ENCODE results near the gene ZNF470. TPM values are rescaled to one million over a fixed set of nuclear protein-coding genes. Genes with fewer than 3 reads are reported as not detected.

The ZNF470 gene
- total and polyA plus RNA-seq, 2 of the 13 experiments (the other 11 are each of a cell fraction or from before 2014, with no cell fraction given) = not detected

DNA sequence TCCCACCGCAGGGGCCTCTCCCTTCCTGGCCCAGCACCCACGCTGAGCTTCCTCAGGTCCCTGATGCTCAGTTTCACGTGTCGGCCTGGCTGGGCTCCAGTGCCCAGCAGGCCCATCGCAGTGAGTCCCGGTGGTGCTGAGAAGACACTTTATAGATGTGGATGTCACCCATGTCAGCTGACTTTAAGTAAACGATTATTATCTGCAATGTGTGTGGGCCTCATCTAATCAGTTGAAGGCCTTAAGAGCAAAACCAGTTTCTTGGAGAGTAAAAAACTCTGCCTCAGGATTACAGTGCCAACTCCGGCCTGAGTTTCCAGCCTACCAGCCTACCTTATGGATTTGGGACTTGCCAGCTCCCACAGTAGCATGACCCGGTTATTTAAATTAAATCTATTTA, 58.4 kb downstream of the ZNF470 start:
- no TSS peak for BruUV-seq (replicated peaks)
- in situ Hi-C loops (cut with HindIII; ENCODE audit: extremely low pct_ligation_motif_present, low pct_unique_long_range_greater_than_20kb) = no loop called here
- no peak for ATAC-seq

DNA sequence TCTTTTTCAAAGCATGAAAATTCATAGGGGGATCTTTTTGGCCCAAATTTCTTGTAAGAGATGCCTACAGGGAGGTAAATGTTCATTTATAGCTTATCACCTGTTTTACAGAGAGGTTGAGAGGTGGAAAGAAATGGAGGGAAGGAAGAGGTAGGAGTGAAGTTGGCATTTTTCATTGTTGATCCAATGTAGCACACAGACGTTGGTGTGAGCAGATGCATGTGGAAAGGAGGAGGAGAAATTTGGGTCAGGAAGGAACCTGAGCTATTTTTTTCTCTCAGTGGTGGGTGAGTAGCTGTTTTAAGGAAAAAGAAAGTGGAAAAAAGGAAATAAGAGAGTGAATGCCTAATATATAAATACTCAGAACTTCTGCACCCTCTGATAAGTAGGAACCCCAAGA, 65.8 kb downstream of the ZNF470 start:
- 5% methylated on average over 1 of the region's 1 CpG for WGBS (ENCODE audit: low lambda C conversion rate)
- ATAC-seq = no peak
- TF ChIP-seq JUN (CRISPR knock-in tag; IDR thresholded peaks at IDR 0.05) (no peak), ZFX (CRISPR knock-in tag; IDR thresholded peaks at IDR 0.05; ENCODE audit: low read depth) (no peak), RBM22 (optimal IDR thresholded peaks at IDR 0.05; ENCODE audit: low read length) (no peak), MTF1 (CRISPR knock-in tag; IDR thresholded peaks at IDR 0.05) (no peak)
- TF ChIP-seq, protein P1, sequence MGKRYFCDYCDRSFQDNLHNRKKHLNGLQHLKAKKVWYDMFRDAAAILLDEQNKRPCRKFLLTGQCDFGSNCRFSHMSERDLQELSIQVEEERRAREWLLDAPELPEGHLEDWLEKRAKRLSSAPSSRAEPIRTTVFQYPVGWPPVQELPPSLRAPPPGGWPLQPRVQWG (CRISPR knock-in tag; IDR thresholded peaks at IDR 0.05; ENCODE audit: borderline replicate concordance, low read depth) = no peak
- TF ChIP-seq, protein P2, sequence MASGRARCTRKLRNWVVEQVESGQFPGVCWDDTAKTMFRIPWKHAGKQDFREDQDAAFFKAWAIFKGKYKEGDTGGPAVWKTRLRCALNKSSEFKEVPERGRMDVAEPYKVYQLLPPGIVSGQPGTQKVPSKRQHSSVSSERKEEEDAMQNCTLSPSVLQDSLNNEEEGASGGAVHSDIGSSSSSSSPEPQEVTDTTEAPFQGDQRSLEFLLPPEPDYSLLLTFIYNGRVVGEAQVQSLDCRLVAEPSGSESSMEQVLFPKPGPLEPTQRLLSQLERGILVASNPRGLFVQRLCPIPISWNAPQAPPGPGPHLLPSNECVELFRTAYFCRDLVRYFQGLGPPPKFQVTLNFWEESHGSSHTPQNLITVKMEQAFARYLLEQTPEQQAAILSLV (CRISPR knock-in tag; IDR thresholded peaks at IDR 0.05; ENCODE audit: borderline replicate concordance) = no peak
- TF ChIP-seq, protein P3, sequence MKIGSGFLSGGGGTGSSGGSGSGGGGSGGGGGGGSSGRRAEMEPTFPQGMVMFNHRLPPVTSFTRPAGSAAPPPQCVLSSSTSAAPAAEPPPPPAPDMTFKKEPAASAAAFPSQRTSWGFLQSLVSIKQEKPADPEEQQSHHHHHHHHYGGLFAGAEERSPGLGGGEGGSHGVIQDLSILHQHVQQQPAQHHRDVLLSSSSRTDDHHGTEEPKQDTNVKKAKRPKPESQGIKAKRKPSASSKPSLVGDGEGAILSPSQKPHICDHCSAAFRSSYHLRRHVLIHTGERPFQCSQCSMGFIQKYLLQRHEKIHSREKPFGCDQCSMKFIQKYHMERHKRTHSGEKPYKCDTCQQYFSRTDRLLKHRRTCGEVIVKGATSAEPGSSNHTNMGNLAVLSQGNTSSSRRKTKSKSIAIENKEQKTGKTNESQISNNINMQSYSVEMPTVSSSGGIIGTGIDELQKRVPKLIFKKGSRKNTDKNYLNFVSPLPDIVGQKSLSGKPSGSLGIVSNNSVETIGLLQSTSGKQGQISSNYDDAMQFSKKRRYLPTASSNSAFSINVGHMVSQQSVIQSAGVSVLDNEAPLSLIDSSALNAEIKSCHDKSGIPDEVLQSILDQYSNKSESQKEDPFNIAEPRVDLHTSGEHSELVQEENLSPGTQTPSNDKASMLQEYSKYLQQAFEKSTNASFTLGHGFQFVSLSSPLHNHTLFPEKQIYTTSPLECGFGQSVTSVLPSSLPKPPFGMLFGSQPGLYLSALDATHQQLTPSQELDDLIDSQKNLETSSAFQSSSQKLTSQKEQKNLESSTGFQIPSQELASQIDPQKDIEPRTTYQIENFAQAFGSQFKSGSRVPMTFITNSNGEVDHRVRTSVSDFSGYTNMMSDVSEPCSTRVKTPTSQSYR (CRISPR knock-in tag; IDR thresholded peaks at IDR 0.05; ENCODE audit: borderline replicate concordance) = no peak

More for the DNA sequence above, 58.4 kb downstream of the ZNF470 start:
- Histone ChIP-seq H3K4me1 (ENCODE audit: insufficient read depth, low read length) (no peaks in the 10 kb centered on the region), H3K79me2 (ENCODE audit: insufficient read depth, low read length) (no peaks in the 10 kb centered on the region), H3K4me3 (replicated peaks in 1 of 3; ENCODE audit: insufficient read depth in 1 of 3, low read depth in 2 of 3, low read length in 3 of 3) (no peak overlapping the region), H2AFZ (ENCODE audit: low read length) (no peak overlapping the region), H3K9me3 (ENCODE audit: low read length) (peaks cover 48% of the 10 kb centered on the region), H3K27ac (ENCODE audit: extremely low read length, insufficient read depth, low read length) (no peak overlapping the region), H3K9ac (ENCODE audit: insufficient read depth, low read depth, low read length) (no peak overlapping the region), H4K20me1 (ENCODE audit: insufficient read depth, low read length) (no peaks in the 10 kb centered on the region), H3K36me3 (replicated peaks in 1 of 2; ENCODE audit: control insufficient read depth in 1 of 2, insufficient read depth in 2 of 2, low read length in 2 of 2) (peaks cover 5 to 8% of the 10 kb centered on the region in 2 experiments; a peak in 2 of 5 replicates), H3K4me2 (ENCODE audit: low read depth, low read length) (no peak overlapping the region), H3K27me3 (ENCODE audit: control insufficient read depth in 1 of 2, insufficient read depth in 2 of 2, low read length in 2 of 2) (no peaks in the 10 kb centered on the region)
- POLR2A ChIA-PET = no interaction called here
- intact Hi-C loops (cut with micrococcal nuclease; ENCODE audit: unreplicated experiment) = no loop called here
- CTCF ChIA-PET (ENCODE audit: low intra/inter-chr PET ratio, low total read pairs) = no interaction called here
- no peak for TF ChIP-seq FOXC1 (CRISPR knock-in tag; IDR thresholded peaks at IDR 0.05; ENCODE audit: borderline replicate concordance)
- TF ChIP-seq, protein P4, sequence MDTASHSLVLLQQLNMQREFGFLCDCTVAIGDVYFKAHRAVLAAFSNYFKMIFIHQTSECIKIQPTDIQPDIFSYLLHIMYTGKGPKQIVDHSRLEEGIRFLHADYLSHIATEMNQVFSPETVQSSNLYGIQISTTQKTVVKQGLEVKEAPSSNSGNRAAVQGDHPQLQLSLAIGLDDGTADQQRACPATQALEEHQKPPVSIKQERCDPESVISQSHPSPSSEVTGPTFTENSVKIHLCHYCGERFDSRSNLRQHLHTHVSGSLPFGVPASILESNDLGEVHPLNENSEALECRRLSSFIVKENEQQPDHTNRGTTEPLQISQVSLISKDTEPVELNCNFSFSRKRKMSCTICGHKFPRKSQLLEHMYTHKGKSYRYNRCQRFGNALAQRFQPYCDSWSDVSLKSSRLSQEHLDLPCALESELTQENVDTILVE (CRISPR knock-in tag; IDR thresholded peaks at IDR 0.05) = no peak
- TF ChIP-seq ZNF776 (CRISPR knock-in tag; IDR thresholded peaks at IDR 0.05) = no peak
- TF ChIP-seq, protein P5, sequence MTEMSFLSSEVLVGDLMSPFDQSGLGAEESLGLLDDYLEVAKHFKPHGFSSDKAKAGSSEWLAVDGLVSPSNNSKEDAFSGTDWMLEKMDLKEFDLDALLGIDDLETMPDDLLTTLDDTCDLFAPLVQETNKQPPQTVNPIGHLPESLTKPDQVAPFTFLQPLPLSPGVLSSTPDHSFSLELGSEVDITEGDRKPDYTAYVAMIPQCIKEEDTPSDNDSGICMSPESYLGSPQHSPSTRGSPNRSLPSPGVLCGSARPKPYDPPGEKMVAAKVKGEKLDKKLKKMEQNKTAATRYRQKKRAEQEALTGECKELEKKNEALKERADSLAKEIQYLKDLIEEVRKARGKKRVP (CRISPR knock-in tag; IDR thresholded peaks at IDR 0.05) = no peak
- no peak for TF ChIP-seq SP140L (CRISPR knock-in tag; IDR thresholded peaks at IDR 0.05; ENCODE audit: borderline replicate concordance)
- no peak for TF ChIP-seq KAT2B (IDR thresholded peaks at IDR 0.05; ENCODE audit: borderline replicate concordance, low read depth, low read length)
- TF ChIP-seq ZNF614 (CRISPR knock-in tag; IDR thresholded peaks at IDR 0.05; ENCODE audit: borderline replicate concordance) = no peak
- TF ChIP-seq PRMT3 (CRISPR knock-in tag; IDR thresholded peaks at IDR 0.05; ENCODE audit: borderline replicate concordance, low read depth) = no peak
- DNase-seq (ENCODE audit: low spot score) (no peak), FAIRE-seq (no peak)
- WGBS (ENCODE audit: low lambda C conversion rate) = 92% methylated on average over 9 of the region's 9 CpGs

More for the DNA sequence above, 65.8 kb downstream of the ZNF470 start:
- no peak for FAIRE-seq
- no peak for DNase-seq (ENCODE audit: low spot score)
- Histone ChIP-seq H3K4me2 (ENCODE audit: low read depth, low read length) (no peak overlapping the region), H3K79me2 (ENCODE audit: insufficient read depth, low read length) (no peaks in the 10 kb centered on the region), H2AFZ (ENCODE audit: low read length) (no peak overlapping the region), H3K27me3 (ENCODE audit: control insufficient read depth in 1 of 2, insufficient read depth in 2 of 2, low read length in 2 of 2) (no peaks in the 10 kb centered on the region), H3K9me3 (ENCODE audit: low read length) (peaks cover 86% of the 10 kb centered on the region), H3K27ac (ENCODE audit: extremely low read length, insufficient read depth, low read length) (no peak overlapping the region), H4K20me1 (ENCODE audit: insufficient read depth, low read length) (no peaks in the 10 kb centered on the region), H3K4me1 (ENCODE audit: insufficient read depth, low read length) (no peaks in the 10 kb centered on the region), H3K4me3 (replicated peaks in 1 of 3; ENCODE audit: insufficient read depth in 1 of 3, low read depth in 2 of 3, low read length in 3 of 3) (no peak overlapping the region), H3K9ac (ENCODE audit: insufficient read depth, low read depth, low read length) (no peak overlapping the region), H3K36me3 (replicated peaks in 1 of 2; ENCODE audit: control insufficient read depth in 1 of 2, insufficient read depth in 2 of 2, low read length in 2 of 2) (no peaks in the 10 kb centered on the region)
- intact Hi-C loops (cut with micrococcal nuclease; ENCODE audit: unreplicated experiment) = no loop called here
- CTCF ChIA-PET (ENCODE audit: low intra/inter-chr PET ratio, low total read pairs) = no interaction called here
- in situ Hi-C loops (cut with HindIII; ENCODE audit: extremely low pct_ligation_motif_present, low pct_unique_long_range_greater_than_20kb) = no loop called here
- no TSS peak for BruUV-seq (replicated peaks)
- POLR2A ChIA-PET = no interaction called here
